HEK293 (cell line): ENCODE data around the gene PPFIA3.

ENCODE experiments used
- BCL11B ChIP-seq: fragments of 450-650 bp; formaldehyde crosslinking; IDR thresholded peaks from 2 replicates; pipeline ENCODE4 v1.5.1; 2016; ENCODE audit warnings: low read depth, missing biosample characterization, missing genetic modification characterization
- KLF1 ChIP-seq: fragments of 450-650 bp; formaldehyde crosslinking; IDR thresholded peaks from 2 replicates; pipeline ENCODE4 v1.5.1; 2016; ENCODE audit warnings: missing biosample characterization, missing genetic modification characterization
- KLF7 ChIP-seq: fragments of 450-650 bp; formaldehyde crosslinking; IDR thresholded peaks from 2 replicates; pipeline ENCODE4 v1.5.1; 2016; ENCODE audit warnings: missing biosample characterization, missing genetic modification characterization, borderline replicate concordance
- KLF8 ChIP-seq: fragments of 450-650 bp; formaldehyde crosslinking; IDR thresholded peaks from 2 replicates; pipeline ENCODE4 v1.5.1; 2016; ENCODE audit warnings: missing biosample characterization, missing genetic modification characterization
- PRDM10 ChIP-seq: fragments of 450-650 bp; formaldehyde crosslinking; IDR thresholded peaks from 2 replicates; pipeline ENCODE4 v1.5.1; 2016; ENCODE audit warnings: missing biosample characterization, missing genetic modification characterization
- SCRT2 ChIP-seq: fragments of 450-650 bp; formaldehyde crosslinking; IDR thresholded peaks from 2 replicates; pipeline ENCODE4 v1.5.1; 2016; ENCODE audit warnings: missing biosample characterization, missing genetic modification characterization
- SP3 ChIP-seq: fragments of 450-650 bp; formaldehyde crosslinking; IDR thresholded peaks from 2 replicates; pipeline ENCODE4 v1.5.1; 2016; ENCODE audit warnings: missing biosample characterization, missing genetic modification characterization
- SP7 ChIP-seq: fragments of 450-650 bp; formaldehyde crosslinking; IDR thresholded peaks from 2 replicates; pipeline ENCODE4 v1.5.1; 2016; ENCODE audit warnings: missing biosample characterization, missing genetic modification characterization
- WT1 ChIP-seq: fragments of 450-650 bp; formaldehyde crosslinking; IDR thresholded peaks from 2 replicates; pipeline ENCODE4 v1.5.1; 2016; ENCODE audit warnings: missing biosample characterization, missing genetic modification characterization
- YY1 ChIP-seq: fragments of 450-650 bp; formaldehyde crosslinking; IDR thresholded peaks from 2 replicates; pipeline ENCODE4 v1.5.1; 2018; ENCODE audit warnings: missing biosample characterization, missing genetic modification characterization
- ZBTB1 ChIP-seq: fragments of 450-650 bp; formaldehyde crosslinking; IDR thresholded peaks from 2 replicates; pipeline ENCODE4 v1.5.1; 2016; ENCODE audit warnings: missing biosample characterization, missing genetic modification characterization
- ZBTB11 ChIP-seq: fragments of 450-650 bp; formaldehyde crosslinking; conservative IDR thresholded peaks from 2 replicates; pipeline ENCODE4 v1.5.1; 2016; ENCODE audit warnings: low read depth, missing biosample characterization, missing genetic modification characterization
- ZNF366 ChIP-seq: fragments of 450-650 bp; formaldehyde crosslinking; conservative IDR thresholded peaks from 2 replicates; pipeline ENCODE4 v1.5.1; 2016; ENCODE audit warnings: missing biosample characterization, missing genetic modification characterization
- ZNF398 ChIP-seq: fragments of 450-650 bp; formaldehyde crosslinking; IDR thresholded peaks from 2 replicates; pipeline ENCODE4 v1.5.1; 2017; ENCODE audit warnings: missing biosample characterization, missing genetic modification characterization
- ZNF548 ChIP-seq: fragments of 450-650 bp; formaldehyde crosslinking; IDR thresholded peaks from 2 replicates; pipeline ENCODE4 v1.5.1; 2016; ENCODE audit warnings: missing biosample characterization, missing genetic modification characterization
- ZNF560 ChIP-seq: fragments of 450-650 bp; formaldehyde crosslinking; IDR thresholded peaks from 2 replicates; pipeline ENCODE4 v1.5.1; 2017; ENCODE audit warnings: missing biosample characterization, missing genetic modification characterization, borderline replicate concordance
- ZNF658 ChIP-seq: fragments of 450-650 bp; formaldehyde crosslinking; IDR thresholded peaks from 2 replicates; pipeline ENCODE4; 2016; ENCODE audit warnings: missing biosample characterization, missing genetic modification characterization
- ZNF76 ChIP-seq: fragments of 450-650 bp; formaldehyde crosslinking; IDR thresholded peaks from 2 replicates; pipeline ENCODE4; 2016; ENCODE audit warnings: low read depth, missing biosample characterization, missing genetic modification characterization, borderline replicate concordance
- ZSCAN4 ChIP-seq: fragments of 450-650 bp; formaldehyde crosslinking; IDR thresholded peaks from 2 replicates; pipeline ENCODE4 v1.5.1; 2017; ENCODE audit warnings: missing biosample characterization, missing genetic modification characterization
- TF ChIP-seq, protein P1 (sequence below): sonication (generic); formaldehyde crosslinking; IDR thresholded peaks from 2 replicates; pipeline ENCODE4 v1.8.1; 2022; ENCODE audit warnings: mild to moderate bottlenecking, moderate library complexity, missing genetic modification reagents
- TF ChIP-seq, protein P2 (sequence below): fragments of 450-650 bp; formaldehyde crosslinking; IDR thresholded peaks from 2 replicates; pipeline ENCODE4 v1.5.1; 2016; ENCODE audit warnings: missing biosample characterization, missing genetic modification characterization
- TF ChIP-seq, protein P3 (sequence below): fragments of 450-650 bp; formaldehyde crosslinking; IDR thresholded peaks from 2 replicates; pipeline ENCODE4 v1.5.1; 2017; ENCODE audit warnings: missing biosample characterization, missing genetic modification characterization

PPFIA3 gene

GRCh38 chr19:49113762-49114629 is 5.3 kb upstream of the PPFIA3 start, which contains the start of gene LIN7B (continued):
- TF ChIP-seq ZSCAN4 (tag by site-specific recombination) (no peak), ZNF548 (tag by site-specific recombination) (no peak), WT1 (tag by site-specific recombination) (no peak), SCRT2 (tag by site-specific recombination) (peak; percentile 79), KLF7 (tag by site-specific recombination) (no peak), SP7 (peak; percentile 64), SP3 (peak; percentile 62), ZNF76 (tag by site-specific recombination) (no peak), ZBTB1 (tag by site-specific recombination) (no peak), KLF8 (tag by site-specific recombination) (peak; percentile 73; the same call in 1 of the 2 replicates), ZNF560 (tag by site-specific recombination) (no peak), ZNF398 (tag by site-specific recombination) (0 out of 2 replicates have a peak, but pooled peaks have one; percentile 27), ZNF366 (peak; percentile 85), PRDM10 (peak; percentile 43; the same call in 1 of the 2 replicates), YY1 (tag by site-specific recombination) (no peak), ZNF658 (no peak), BCL11B (tag by site-specific recombination) (peak; percentile 40; the same call in 1 of the 2 replicates), KLF1 (tag by site-specific recombination) (peak; percentile 52), ZBTB11 (0 out of 2 replicates have a peak, but pooled peaks have one; percentile 10)
- TF ChIP-seq, protein P1, sequence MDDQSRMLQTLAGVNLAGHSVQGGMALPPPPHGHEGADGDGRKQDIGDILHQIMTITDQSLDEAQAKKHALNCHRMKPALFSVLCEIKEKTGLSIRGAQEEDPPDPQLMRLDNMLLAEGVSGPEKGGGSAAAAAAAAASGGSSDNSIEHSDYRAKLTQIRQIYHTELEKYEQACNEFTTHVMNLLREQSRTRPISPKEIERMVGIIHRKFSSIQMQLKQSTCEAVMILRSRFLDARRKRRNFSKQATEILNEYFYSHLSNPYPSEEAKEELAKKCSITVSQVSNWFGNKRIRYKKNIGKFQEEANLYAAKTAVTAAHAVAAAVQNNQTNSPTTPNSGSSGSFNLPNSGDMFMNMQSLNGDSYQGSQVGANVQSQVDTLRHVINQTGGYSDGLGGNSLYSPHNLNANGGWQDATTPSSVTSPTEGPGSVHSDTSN = peak; percentile 57; the same call in 1 of the 2 replicates
- TF ChIP-seq, protein P2, sequence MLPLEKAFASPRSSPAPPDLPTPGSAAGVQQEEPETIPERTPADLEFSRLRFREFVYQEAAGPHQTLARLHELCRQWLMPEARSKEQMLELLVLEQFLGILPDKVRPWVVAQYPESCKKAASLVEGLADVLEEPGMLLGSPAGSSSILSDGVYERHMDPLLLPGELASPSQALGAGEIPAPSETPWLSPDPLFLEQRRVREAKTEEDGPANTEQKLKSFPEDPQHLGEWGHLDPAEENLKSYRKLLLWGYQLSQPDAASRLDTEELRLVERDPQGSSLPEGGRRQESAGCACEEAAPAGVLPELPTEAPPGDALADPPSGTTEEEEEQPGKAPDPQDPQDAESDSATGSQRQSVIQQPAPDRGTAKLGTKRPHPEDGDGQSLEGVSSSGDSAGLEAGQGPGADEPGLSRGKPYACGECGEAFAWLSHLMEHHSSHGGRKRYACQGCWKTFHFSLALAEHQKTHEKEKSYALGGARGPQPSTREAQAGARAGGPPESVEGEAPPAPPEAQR (tag by site-specific recombination) = no peak
- TF ChIP-seq, protein P3, sequence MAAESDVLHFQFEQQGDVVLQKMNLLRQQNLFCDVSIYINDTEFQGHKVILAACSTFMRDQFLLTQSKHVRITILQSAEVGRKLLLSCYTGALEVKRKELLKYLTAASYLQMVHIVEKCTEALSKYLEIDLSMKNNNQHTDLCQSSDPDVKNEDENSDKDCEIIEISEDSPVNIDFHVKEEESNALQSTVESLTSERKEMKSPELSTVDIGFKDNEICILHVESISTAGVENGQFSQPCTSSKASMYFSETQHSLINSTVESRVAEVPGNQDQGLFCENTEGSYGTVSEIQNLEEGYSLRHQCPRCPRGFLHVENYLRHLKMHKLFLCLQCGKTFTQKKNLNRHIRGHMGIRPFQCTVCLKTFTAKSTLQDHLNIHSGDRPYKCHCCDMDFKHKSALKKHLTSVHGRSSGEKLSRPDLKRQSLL = peak; percentile 41; the same call in 1 of the 2 replicates
